Endometrial microvascular endothelial cells (primary cell): Measurements from ENCODE around the gene MAP3K7CL. TPM values are rescaled to one million over a fixed set of nuclear protein-coding genes. Genes with fewer than 3 reads are reported as not detected.

Experiments used
- in situ Hi-C: cut with HindIII; loops from 2 replicates; pipeline ENCODE4 v1.10.0; 2017; ENCODE audit warnings: low sequenced_read_pairs, low pct_unique_long_range_greater_than_20kb; ENCODE audit errors: inconsistent ontology term
- total RNA-seq: library from RNA; depleted of rRNA; stranded (reverse); fragments of >200 nt; gene quantifications from one replicate; pipeline ENCODE4 v1.2.3, GENCODE V29; 2015; ENCODE audit errors: inconsistent ontology term

The MAP3K7CL gene
- total RNA-seq, 1 donor from 2014 or later, result 6.8 TPM

GRCh38 chr21:29185633-29186032 lies 55.2 kb downstream of the MAP3K7CL start:
- in situ Hi-C loops, result no loop called here

GRCh38 chr21:29186246-29186645 lies 55.8 kb downstream of the MAP3K7CL start:
- in situ Hi-C loops, result no loop called here

DNA sequence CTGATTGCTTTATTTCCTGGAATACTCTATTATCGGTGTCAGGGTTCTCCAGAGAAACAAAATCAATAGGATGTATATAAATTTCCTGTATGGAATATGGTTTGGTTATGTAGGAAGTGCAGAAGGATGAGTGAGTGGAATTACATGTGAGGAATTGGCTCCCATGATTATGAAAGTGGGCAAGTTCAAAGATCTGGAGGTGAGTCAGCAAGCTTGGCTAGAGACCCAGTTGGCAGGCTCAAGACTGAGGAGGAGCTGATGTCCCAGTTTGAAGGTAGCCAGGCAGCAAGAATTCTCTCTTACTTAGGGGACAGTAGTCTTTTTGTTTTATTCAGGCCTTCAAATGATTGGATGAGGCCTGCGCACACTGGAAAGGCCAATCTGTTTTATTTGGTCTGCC lies 57.5 kb downstream of the MAP3K7CL start:
- in situ Hi-C loops, result no loop called here

GRCh38 chr21:29189353-29189752 lies 58.9 kb downstream of the MAP3K7CL start:
- in situ Hi-C loops, result no loop called here

GRCh38 chr21:29190923-29191331 lies 60.5 kb downstream of the MAP3K7CL start:
- in situ Hi-C loops, result no loop called here

DNA sequence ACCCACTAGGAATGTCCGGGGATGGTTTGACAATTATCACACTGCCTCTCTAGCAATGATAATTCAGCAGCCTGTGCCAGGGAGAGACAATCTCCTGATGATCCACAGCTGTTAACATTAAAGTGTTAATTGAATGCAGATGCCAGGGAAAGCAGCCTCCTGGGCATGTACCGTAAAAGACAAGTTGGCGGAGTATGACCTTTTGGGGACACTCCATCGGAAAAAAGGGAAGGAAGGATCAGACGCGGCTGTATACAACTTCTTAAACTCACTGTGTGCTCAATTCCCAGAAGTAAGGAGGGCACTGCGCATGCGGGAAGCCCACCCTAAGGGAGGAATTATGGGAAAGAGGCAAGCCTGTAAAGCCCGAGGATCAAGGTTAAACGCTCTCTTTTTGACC lies 62.6 kb downstream of the MAP3K7CL start:
- in situ Hi-C loops, result no loop called here

DNA sequence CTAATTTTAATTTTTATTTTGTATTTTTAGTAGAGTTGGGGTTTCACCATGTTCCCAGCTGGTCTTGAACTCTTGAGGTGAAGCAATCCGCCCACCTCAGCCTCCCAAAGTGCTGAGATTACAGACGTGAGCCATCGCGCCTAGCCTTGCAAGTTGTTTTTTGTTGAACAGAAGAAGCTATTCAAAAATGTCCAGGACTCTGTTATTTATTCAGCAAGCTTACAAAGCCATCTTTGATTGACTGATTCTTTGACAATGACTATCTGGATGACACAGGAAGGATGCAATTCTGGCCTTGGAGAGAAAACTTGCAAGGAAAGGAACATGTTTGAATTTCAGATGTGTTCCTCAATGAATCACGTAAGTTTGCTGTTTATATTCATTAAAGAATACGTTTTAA lies 63.5 kb downstream of the MAP3K7CL start:
- in situ Hi-C loops, result no loop called here

- in situ Hi-C loops, result no loop called here
These were observed 63.9 kb downstream of the MAP3K7CL start for GRCh38 chr21:29194342-29194741.

DNA sequence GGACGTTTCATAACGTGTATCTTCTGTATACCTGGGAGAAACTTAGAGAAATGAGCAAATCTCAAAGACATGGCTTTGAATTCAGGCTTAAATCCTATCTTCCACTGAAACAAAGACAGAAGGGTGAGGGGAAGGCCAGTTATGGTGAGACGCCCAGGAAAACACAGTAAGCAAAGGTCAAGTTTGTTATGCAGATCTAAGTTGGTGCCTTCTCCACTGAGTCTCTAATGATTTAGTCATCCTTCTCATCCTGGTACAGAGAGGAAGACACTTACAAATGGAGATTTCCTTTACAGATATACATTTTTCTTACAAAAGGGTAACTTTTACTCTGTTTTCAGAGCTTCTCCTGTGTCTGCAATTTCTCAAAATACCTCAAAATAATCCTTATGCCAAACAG lies 64.4 kb downstream of the MAP3K7CL start:
- in situ Hi-C loops, result no loop called here

GRCh38 chr21:29195981-29196669 lies 65.7 kb downstream of the MAP3K7CL start:
- in situ Hi-C loops, result no loop called here

DNA sequence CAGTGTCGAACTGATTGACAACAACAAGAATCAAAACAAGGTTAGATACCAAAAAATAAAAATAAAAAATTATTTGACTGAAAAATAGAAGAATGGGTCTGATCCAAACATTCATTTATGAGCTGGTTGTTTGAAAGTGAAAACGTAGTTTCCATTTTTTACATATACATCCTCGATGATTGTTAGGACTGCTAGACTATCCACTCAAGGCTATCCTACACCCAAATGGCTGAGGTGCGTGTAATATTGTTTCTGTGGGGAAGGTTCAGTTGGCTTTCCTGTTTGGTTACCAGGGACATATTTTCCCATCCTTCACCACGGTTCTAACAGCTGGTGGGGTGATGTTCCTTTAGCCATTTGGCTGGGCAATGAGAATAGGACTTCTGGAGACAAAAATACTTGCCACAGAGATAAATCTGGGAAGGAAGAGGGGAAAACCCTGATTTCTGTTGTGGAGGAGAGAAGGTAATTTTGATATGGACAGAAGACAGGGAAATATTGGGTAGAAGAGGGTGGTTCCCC lies 66.3 kb downstream of the MAP3K7CL start:
- in situ Hi-C loops, result no loop called here

DNA sequence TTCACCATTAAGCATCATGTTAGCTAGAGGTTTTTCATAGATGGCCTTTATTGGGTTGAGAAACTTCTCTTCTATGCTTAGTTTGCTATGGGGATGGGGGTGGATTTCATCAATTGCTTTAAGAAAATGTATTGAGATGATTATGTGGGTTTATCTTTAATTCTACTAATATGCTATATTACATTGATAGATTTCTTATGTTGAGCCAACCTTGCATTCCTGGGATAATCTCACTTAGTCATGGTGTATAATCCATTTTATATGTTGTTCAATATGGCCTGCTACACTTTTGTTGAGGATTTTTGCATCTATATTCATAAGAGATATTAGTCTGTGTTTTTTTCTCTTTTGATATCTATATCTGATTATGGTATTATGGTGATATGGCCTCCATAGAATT lies 70.7 kb downstream of the MAP3K7CL start:
- in situ Hi-C loops, result no loop called here

- in situ Hi-C loops, result no loop called here
These were observed 74.6 kb downstream of the MAP3K7CL start for GRCh38 chr21:29205009-29205408.

DNA sequence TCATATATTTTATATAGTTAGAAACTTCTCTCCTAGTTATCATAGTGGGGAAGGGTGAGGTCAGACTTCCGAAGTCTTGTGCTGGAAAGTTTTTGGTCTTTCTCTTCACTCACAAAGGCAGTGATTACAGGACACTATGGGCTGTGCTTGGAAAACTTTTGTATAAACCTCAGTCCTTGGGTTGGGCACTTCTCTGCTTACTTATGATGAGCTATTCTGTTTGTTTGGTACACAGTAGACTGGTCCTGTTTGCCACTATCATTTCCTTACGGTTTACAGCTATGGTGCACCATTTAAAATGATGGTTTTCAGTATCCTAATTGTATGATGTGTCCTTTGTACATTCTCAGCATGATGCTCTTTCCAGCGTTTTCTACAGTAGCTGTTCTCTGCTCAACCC lies 75.5 kb downstream of the MAP3K7CL start:
- in situ Hi-C loops, result no loop called here

DNA sequence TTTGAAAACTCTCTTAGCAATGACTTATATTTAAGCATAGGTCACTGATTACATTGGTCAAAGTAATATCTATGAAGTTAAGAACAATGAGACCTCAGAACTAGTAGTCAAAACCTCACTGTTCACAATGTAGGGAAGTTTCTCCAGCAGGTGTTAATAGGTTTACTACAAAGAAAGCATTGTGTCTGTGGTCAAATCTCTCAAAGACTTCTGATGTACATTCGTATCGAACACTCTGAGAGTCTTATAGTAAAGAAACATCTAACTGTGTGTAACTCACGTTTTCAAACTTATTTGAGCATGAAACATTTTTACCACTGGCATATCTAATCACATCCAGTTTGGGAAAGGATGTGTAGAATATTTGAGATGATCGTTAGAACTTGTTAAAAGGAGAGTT lies 76.0 kb downstream of the MAP3K7CL start:
- in situ Hi-C loops, result no loop called here

- in situ Hi-C loops, result no loop called here
These were observed 76.8 kb downstream of the MAP3K7CL start for GRCh38 chr21:29207201-29207600.

DNA sequence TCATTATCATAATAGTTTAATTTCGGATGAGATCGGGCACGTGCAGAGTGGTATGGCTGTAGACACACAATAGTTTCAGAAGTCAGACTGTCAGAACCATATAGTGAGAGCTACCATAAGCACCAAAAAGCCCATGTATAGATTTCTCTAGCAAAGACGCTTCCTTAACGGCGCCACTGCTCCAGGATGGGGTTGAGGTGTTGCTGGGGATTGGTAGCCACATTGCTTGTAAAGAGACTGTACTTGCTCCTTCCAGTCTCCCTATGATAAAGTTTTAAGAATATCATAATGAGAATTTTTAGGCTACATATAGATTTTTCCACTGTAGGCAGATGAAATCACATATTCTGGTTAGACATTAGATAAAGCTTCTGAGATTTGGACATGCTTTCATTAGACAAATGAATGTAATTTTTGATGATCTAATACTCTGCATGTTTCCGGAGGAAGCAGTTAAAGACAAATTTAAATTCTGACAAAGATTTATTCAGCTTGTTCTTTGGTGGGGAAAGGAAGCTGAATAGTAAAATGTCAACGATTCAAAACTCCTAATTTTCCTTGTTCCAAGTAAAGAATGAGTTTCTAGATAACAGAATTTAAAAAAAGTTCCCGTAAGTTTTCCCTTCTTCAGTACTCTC lies 77.7 kb downstream of the MAP3K7CL start:
- in situ Hi-C loops, result no loop called here

GRCh38 chr21:29208682-29209059 lies 78.2 kb downstream of the MAP3K7CL start:
- in situ Hi-C loops, result no loop called here

- in situ Hi-C loops, result no loop called here
These were observed 79.3 kb downstream of the MAP3K7CL start for GRCh38 chr21:29209696-29210095.

DNA sequence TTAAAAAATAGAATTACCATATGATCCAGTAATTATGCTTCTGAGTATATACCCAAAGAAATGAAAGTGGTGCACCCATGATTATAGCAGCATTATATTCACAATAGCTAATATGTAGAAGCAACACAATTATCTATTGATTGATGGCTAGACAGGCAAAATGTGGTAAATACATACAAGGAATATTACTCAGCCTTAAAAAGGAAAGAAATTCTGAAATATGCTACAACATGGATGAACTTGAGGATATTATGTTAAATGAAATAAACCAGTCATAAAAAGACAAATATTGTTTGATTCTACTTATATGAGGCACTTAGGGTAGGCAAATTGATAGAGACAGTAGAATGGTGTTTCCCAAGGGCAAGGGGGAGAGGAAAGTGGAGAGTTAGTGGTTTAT lies 80.8 kb downstream of the MAP3K7CL start:
- in situ Hi-C loops, result no loop called here

- in situ Hi-C loops, result no loop called here
These were observed 82.0 kb downstream of the MAP3K7CL start for GRCh38 chr21:29212446-29212845.
